ENCODE results near the gene SLC7A1.

SLC7A1 gene

DNA sequence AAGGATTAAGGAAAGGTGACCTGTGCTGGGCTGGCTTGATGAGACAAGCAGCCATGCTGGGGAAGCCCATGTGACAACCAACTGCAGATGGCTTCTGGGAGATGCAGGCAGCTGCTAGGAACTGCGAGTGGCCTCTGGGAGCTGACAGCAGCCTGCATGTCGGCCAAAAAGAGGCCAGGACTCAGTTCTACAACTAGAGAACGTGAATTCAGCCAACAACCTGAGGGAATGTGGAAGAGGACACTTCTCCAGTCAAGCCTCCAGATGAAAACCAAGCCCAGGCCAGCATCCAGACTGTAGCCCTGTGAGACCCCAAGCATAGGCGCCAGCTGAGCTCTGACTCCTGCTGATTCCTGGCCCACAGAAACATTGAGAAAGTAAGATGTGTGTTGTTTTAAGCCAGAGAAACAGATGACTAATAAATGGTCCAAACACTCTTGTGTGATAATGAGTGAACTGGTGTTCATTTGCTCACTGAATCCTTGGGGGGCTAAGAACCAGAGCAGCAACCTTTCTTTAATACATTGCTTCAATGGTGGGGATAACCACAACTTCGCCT lies 45.0 kb downstream of the SLC7A1 start:
- no peak for DNase-seq

DNA sequence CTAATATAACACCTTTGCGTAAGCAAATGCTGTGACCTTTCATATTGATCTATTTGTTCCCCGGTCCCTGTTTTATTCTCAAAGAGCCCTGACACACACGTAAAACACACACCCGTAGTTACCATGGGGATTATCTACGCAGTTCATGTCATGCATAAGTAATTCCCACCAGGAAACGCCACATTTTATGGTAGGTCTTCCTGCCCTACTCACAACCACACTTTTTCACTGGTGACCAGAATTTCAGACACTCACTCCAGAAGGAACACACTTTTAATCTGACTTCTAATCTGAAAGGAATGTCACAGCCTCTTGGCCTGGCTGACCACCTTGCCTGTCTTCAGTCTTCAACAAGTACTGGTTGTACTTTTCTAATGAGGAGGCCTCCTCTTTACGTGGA lies 46.8 kb downstream of the SLC7A1 start:
- DNase-seq, result no peak

DNA sequence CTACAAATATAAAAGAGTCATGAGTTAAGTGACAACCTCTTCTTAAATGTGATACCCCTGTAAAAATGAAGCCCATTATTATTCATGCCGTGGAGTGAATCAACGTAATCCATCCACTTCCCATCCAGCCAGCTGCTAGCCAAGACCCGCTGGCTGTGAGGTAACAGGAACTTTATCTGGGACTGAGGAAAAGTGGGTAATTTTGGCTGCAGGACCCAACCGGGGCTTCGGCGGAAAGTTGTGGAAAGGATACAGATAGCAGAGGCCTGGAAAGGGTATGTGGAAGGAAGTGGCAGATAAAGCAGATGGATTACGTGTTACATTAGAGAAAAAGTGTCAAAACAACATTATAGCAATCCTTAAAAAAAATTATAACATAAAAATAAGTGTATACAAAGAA lies 48.3 kb downstream of the SLC7A1 start:
- DNase-seq, result no peak

DNA sequence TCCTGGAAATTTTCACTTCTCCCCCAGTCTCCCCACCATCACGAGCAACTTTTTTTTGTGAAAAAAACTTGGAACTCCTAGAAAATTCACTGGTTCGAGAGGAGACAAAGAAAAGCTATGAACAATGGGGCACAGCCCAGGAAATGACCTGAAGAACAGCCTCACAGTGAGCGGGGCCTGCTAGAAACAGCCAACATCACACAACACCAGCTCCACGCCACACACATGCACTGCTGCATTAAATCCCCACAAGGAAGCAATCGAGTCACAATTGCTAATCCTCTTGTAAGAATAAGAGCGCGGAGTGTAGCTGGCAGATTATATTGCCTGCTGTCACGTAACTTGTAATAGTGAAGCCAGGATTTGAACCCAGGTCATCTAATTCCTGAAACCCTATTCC lies 48.8 kb downstream of the SLC7A1 start:
- DNase-seq, result no peak

DNA sequence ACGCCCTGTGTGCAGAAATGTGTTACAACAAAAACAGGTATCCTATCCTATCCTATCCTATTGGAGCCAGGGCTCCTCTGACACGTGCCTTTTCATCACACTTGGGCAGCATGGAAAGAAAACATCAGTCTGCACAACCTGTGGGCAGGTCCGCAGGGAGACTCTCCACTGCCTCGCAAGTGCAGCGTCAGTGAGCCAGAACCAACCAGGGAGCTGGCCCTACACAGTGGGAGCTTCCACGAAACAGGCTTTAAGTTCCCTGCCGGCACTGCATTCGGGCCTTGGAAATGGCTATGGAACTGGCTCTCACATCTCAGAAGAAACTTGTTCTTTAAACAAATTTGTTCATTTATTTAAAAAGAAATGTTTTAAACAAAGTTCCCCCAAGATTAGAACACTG lies 49.5 kb downstream of the SLC7A1 start:
- DNase-seq, result no peak

DNA sequence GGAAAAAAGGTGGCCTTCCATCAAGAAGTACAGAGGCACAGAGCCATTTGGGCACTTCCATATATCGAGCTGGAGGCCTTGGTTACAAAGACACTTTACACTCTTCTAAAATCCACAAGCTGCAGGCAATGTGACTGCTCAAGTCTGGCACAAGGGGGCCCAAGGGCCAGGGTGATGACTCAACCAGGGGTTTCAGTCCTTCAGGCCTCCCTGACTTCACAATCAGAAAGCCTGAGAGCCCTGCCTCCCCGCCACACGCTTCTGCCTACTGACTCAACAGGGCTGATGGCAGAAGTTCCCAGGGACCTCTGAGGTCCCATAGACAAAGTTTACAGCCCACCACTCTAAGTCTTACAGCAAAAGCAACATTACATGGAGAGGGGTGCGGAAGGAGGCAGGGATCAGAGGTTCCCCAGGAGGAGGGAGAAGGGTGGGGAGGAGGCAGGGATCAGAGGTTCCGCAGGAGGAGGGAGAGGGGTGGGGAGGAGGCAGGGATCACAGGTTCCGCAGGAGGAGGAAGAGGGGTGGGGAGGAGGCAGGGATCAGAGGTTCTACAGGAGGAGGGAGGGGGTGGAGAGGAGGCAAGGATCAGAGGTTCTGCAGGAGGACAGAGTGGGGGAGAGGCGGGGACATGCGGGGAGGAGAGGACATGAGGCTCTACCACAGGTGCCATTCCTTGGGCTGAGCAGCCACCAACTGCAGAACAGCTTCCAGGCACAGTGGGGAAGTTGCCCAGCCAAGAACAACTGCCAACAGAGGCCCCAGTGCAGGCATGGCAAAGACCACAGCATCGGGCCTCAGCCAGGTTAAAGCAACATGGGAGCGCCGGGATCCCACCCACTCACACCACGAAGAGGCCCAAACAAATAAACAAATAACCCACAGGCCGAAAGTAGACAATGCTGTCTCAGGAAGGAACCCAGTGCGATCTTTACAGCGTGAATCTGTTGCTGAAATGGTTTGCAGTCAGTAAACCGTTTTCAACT lies 52.0 kb downstream of the SLC7A1 start:
- peak; percentile 15 to 22 for DNase-seq

DNA sequence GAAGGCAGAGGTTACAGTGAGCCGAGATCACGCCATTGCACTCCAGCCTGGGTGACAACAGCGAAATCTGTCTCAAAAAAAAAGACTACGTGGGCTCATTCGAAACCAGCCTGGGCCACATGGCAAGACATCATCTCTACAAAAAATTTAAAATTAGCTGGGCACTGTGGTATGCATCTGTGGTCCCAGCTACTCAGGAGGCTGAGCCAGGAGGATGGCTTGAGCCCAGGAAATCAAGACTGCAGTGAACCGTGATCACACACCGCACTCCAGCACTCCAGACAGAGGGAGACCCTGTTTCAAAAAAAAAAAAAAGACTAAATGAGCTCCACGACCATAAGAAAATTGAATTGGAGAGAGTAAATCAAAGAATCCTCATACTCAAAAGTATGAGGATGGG lies 53.1 kb downstream of the SLC7A1 start:
- no peak for DNase-seq

DNA sequence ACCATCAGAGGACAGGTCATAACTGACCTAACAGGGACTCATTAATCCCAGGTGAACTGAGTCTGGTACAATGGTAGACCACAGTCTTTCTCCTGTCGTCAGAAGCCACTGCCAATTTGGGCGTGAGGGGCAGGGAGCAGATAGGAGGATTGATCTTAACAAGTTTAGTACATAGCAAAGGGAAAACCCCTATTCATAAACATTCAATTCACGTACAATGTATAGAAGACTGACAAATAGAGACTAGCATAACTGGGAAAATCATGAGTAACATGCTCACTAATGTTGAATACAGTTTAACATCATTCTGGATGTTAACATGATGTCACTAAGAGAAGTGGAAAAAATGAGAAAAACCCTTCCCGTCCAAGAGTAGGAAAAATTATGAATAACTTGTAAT lies 54.1 kb downstream of the SLC7A1 start:
- DNase-seq, result no peak

DNA sequence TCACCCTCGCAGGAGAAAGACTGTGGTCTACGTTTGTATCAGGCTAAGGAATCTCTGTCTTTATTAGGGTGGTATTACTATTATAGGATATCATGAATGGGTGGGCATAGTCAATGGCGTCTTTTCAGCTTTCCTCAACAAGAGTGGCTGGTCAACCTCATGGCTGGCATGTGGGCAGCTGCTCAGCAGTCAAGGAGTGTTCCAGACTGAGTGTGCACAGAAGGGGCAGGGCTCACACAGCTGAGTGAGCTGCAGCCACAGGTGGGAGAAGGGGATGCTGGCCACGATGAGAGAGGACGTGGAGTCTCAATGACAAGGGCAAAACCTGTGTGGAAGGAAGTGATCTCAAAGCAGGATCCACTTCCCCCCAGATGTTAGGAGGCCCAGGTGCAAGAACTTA lies 54.7 kb downstream of the SLC7A1 start:
- DNase-seq, result no peak

DNA sequence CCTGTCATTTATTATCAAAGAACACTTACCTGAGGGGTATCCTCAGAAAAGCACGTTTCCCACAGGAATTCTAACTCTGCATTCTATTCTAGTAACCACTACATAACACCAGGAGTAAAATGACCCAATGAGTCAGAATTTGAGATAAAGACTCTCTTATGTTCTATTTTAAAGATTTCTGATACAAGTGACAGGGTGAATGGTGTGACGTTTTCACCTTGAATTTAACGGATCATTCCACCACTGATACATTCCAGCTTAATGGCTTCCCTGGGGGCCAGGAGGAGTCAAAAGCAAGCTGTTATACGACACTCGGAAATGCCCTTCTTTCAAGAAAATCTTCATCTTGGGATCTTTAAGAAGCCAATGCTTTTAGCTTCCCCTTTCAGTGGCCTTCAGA lies 55.2 kb downstream of the SLC7A1 start:
- no peak for DNase-seq

DNA sequence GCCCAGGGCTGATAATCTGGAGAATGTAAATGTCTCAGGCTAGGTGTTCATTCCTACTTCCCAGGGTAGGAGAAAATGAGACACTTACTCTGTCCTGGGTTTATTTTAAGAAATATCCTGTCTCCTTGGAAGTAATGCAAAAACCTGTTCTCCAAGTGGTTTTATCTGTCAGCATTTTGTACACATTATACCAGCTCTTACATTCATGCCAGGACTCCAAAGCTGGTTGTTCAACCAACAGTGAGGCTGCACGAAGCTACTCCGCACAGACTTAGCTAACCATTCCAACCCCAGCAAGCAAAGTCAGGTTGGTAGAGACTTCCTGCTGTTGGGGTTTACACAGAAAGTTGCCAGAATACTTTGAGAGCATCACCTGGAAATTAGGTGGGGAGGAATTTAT lies 55.6 kb downstream of the SLC7A1 start:
- DNase-seq, result no peak

DNA sequence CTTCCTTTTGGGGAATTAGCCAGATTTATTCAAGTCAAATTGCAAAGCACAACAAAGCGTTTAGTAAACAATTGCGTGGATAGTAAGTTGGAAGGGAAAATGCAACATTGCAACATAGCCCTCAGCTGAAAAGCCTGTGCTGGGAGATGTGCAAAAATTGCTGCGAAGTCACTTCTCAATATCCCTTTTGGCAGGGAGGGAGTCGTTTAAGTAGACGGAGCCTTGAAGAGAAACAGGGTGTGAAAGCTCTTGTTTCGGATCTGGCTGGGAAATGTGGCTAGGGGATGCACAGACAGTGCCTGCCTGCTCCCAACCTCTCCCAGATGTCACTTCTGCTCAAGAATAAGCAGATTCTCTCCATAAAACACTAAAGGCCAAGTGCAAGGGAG lies 56.8 kb downstream of the SLC7A1 start:
- no peak for DNase-seq

DNA sequence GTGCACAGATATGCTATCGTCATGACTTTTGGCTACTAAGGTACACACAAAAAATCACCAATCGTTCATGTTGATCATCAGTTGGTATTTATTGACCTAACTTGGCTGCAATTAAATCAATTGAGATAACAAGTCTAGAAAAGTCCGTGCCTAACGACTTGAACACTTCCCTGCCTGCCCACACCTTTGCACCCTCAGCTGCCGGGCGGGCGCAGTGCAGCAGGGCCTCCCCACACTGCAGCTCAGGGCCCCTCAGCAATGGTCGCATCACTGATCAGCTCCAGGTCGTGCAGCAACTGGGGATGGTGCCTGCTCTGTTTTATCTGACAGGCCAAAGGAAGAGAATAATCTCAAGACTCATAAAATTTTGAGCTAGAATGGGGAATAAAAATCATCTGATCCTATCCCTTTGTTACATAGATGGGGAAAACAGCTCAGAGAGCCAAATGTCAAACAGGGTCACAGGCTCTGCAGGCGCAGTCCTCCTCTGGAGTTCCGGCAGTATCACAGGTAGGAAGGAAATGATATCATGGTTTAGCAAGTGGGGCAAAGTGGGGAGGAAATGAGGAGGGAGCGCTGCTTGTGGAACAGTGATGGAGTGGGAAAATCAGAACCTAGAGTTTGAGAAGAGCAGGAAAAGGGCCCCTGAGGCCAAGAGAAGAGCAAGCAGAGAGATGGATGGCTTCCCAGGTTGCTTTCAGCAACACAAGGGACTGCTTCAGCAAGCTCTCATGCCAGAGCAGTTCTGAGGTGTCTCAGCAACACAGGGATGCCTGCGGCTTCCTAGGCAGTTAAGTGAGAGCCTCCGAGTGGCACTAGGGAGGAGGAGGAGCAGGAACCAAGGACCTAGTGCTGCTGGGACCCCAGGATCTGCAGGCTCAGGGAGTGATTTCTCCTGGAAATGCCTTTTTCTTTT lies 57.5 kb downstream of the SLC7A1 start:
- no peak for DNase-seq

DNA sequence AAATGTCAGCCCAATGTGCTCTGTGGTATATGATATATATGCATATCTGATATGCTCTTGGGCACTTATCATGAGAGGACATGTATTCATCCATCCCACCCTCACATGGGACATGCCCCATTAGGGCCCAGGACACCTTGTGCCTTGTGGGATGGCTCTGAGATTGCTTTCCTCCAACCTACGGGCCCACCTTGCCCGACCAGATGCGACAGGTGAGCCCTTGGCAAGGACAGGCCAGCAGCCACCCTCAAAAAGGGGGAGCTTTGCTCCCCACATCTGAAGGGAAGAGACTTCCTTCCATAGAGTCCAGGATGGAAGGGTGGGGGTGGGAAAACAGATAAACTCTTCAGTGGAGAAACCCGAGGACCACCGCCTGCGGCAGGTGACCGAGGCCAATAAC lies 58.6 kb downstream of the SLC7A1 start:
- no peak for DNase-seq

DNA sequence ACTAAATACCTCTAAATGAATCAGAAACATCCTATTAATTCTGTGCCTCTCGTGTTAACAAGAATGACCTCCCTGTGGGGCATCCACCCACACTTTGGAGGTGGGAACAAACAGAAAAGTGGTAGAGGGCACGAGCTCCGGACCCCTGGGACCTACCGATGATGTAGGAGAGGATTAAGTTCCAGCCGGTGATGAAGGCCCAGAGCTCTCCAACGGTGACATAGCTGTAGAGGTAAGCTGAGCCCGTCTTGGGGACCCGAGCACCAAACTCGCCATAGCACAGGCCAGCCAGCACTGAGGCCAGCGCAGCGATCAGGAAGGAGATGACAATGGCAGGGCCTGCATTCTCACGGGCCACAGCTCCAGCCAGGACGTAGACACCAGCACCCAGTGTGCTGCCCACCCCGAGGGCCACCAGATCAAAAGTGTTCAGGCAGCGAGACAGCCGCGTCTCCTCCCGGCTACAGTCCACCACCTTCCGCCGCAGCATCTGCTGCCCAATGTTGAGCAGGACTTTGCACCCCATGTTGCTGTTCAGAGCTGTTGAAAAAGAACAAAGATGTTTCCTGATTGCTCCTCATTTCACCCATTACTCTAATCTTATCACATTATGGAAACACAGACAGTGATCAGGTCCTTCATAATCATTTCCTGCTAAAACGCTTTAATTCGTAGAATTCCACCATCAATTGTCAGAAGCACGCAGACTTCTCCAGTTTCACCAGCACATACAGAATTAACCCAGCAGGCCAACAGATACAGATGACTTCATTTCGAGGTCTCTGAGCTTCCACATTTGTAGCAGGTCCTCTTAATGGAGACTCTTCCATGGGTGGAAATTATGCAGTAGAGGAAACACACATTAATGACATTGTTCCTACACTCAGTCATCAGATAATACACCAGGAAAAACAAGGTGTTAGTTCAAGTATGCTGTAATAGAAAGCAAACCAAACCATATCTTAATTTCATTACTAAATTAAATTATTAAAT lies 59.5 kb downstream of the SLC7A1 start:
- no peak for DNase-seq

DNA sequence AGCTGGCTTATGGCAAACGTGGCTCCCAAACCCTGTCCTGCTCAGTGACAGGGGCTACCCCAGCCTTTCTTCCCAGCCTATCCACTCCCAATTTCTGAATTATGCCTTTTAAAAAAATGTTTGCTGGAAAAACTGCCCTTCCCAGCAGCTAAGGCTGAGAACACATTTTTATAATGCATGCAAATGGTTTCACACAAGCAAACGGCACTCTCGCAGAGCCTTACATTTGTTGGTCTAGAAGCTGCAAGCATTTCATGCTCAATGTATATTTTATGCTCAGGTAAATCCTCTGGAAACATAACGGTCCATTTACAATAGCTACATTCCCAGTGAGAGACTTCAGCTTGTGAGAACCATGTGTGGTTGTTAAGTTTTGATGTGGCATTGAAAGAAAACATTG lies 61.4 kb downstream of the SLC7A1 start:
- DNase-seq, result no peak

DNA sequence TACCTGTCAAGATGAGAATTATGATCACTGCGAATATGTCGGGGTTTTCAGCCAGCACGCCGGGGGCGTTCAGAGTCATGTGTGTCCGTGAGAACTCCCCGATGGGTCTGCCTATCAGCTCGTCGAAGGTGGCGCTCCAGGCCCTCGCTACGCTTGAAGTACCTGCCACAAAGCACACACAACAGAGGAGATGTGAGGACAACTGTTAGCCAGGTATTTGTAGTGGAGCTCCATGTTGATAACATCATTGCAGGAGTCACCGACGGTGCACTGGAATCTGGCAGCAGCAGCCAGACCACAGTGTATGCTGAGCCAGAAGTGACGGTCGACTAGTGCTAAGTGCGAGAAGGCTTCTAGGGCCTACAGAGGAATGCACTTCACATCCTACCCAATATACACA lies 62.7 kb downstream of the SLC7A1 start:
- no peak for DNase-seq

DNA sequence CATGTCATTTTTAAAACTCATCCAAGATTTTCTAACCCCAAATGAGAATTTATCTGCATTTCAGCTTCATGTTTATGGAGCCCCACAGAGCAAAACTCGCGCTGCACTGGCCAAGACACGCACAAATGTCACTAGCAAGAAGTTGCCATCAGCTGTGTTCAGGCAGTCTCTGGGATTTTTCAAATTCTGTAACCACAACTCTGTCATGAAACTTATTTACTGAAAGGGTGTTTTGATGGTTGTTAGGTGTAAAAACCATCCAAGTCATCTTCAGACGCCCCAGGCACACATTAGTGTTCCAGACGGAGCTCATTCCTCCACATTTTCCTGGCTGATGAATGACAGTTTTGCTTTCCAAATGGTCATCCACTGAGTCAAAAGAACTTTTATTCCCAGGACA lies 63.4 kb downstream of the SLC7A1 start:
- no peak for DNase-seq

DNA sequence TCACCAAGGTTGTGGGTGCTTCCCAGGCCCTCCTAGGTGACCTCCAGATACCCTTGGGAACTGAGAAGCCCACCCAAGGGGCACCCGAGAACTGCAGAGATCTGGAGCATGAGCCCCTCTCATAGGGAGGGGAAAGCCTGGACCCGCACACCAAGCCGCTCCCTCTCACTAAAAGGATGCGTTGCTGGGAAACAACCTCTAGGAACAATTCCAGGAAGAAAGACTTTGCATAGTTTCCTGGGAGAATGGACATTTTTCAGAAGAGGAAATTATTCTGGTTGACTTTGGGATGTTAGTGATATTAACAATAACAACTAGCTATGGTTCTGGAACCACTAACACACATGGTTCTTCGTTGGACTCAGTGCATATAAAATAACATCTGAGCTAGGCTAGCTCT lies 64.6 kb downstream of the SLC7A1 start:
- DNase-seq, result no peak

DNA sequence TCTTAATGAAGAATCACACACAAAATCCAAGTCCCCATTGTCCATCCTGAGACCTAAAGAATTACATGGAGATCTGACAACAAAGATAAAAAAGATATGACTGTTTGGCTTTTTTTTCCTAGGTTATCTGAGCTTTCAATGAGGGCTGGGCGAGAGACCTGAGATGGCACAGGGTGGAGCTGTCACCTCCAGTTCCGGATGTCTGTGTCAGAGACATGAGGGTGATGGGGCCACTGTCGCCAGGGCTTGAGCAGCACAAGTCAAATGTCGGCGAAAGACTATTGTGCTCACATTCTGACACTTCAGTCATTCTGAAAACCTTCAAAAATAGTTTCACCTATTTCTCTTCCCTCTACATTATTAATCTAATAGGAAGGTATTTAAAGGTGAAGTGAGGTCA lies 65.7 kb downstream of the SLC7A1 start:
- DNase-seq, result no peak

DNA sequence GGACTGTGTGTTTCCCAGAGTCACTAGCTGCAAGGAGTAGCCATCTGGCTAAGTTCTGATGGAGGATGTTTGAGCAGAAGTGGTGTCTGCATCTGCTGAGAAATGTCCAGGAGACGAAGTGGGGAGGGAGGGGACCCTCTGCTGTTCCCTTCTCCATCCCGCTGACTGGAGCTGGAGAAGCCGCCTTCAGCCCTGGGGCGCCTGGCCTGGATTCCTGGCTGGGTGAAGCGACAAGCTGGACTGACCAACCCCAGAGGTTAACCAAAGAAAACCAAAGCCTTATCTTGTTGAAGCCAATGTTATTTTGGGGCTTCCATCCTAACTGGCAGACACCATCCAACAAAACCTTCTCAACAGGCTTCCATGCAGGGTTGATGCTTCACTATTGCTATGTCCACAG lies 67.6 kb downstream of the SLC7A1 start:
- no peak for DNase-seq

DNA sequence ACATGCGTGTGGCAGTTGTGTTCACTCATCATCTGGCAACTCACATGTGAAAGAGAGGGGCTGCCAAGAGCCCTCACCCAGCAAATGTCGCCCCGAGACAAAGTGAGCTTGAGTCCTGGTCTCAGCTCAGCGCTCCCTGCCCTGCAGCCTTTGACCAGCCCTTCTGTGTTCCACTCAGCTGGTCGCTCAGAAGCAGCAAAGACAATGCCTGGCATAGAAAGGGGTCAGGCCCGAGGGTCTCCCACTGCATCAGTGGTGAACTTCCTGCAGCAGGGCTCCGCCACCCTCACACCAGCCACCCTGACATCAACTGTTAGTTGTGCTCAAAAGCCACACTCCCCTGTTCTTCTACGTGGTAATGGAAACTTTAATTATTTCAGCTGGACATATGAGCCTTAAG lies 68.0 kb downstream of the SLC7A1 start:
- no peak for DNase-seq
